C4-2B (cell line): ENCODE measurements around the gene SKP1.

ENCODE experiments used
- ZFX ChIP-seq: fragments of 450-650 bp; IDR thresholded peaks from 2 replicates; pipeline ENCODE4 v1.6.1; 2017
- TF ChIP-seq, protein P1 (sequence below): fragments of 450-650 bp; conservative IDR thresholded peaks from 2 replicates; pipeline ENCODE4 v1.5.1; 2017; ENCODE audit warnings: mild to moderate bottlenecking

DNA sequence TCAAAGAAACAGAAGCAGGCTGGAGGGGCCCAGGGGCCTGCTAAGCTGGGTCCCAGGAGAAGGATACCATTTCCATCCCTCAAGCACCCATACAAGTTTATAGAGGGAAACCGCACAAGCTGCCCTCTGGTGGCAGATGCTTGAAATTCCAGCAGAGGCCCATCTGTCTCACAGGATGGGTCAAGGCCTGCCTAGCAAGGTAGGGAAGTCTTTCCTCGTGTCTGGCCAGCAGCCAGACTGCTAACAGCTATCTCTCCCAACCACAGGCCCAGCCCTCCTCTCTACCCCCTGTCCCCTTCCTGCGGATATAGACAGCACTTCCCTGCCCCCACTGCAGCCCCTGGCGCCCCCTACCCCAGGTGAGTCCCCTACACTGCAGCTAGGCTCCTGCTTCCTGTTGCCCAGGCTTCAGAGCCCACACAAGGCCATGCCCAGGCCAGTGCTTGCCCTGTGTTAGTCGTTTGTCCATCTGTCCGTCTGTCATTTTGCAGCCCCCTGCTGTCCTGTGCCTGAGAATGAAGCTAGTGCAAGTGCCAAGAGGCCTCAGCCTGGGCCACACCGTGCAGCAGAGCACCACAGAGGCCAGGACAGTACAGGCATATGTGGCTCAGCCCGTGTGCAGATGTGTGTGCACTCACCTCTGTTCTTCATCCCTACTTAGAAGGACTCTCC lies 36.1 kb downstream of the SKP1 start:
- TF ChIP-seq, protein P1, sequence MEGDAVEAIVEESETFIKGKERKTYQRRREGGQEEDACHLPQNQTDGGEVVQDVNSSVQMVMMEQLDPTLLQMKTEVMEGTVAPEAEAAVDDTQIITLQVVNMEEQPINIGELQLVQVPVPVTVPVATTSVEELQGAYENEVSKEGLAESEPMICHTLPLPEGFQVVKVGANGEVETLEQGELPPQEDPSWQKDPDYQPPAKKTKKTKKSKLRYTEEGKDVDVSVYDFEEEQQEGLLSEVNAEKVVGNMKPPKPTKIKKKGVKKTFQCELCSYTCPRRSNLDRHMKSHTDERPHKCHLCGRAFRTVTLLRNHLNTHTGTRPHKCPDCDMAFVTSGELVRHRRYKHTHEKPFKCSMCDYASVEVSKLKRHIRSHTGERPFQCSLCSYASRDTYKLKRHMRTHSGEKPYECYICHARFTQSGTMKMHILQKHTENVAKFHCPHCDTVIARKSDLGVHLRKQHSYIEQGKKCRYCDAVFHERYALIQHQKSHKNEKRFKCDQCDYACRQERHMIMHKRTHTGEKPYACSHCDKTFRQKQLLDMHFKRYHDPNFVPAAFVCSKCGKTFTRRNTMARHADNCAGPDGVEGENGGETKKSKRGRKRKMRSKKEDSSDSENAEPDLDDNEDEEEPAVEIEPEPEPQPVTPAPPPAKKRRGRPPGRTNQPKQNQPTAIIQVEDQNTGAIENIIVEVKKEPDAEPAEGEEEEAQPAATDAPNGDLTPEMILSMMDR, result peak; percentile 89
- no peak for TF ChIP-seq ZFX
